SU-DHL-6 (cell line): ENCODE data around the gene MPZL2.

Experiments
- H2AFZ ChIP-seq: fragments of 200-600 bp; sonication (generic); 2 replicates; pipeline ENCODE4 v1.6.1; 2014; ENCODE audit warnings: low read depth, mild to moderate bottlenecking, moderate library complexity, mixed read lengths, antibody characterized with exemption, low read length; ENCODE audit not compliant: severe bottlenecking
- H3F3A ChIP-seq: fragments of 200-600 bp; shearing (Covaris generic); 2 replicates; pipeline ENCODE4 v1.6.0; 2016; ENCODE audit warnings: antibody characterized with exemption, mild to moderate bottlenecking; ENCODE audit not compliant: insufficient read depth
- H3K27ac ChIP-seq: fragments of 200-600 bp; sonication (generic); 2 replicates; pipeline ENCODE4 v1.5.1; 2016; ENCODE audit warnings: low read depth, mild to moderate bottlenecking, low read length, moderate library complexity, mixed read lengths
- H3K27me3 ChIP-seq: fragments of 200-600 bp; sonication (generic), shearing (Covaris generic); 2 replicates; pipeline ENCODE4 v1.6.0; 2014; ENCODE audit warnings: mild to moderate bottlenecking, low read length
- H3K36me3 ChIP-seq: fragments of 200-600 bp; sonication (generic); 2 replicates; pipeline ENCODE4 v1.6.1; 2014; ENCODE audit warnings: mild to moderate bottlenecking, low read length, mixed read lengths
- H3K4me2 ChIP-seq: fragments of 300-600, 200-600 bp; shearing (Covaris generic), sonication (generic); 2 replicates; pipeline ENCODE4 v1.6.0; 2014; ENCODE audit warnings: low read length, low read depth, mild to moderate bottlenecking; ENCODE audit not compliant: poor library complexity, severe bottlenecking
- H3K4me3 ChIP-seq: fragments of 200-600 bp; sonication (generic); 2 replicates; pipeline ENCODE4 v1.5.1; 2014; ENCODE audit warnings: antibody characterized with exemption, low read length, mild to moderate bottlenecking, mixed read lengths; ENCODE audit not compliant: insufficient read depth, poor library complexity, severe bottlenecking
- H3K79me2 ChIP-seq: fragments of 200-600 bp; sonication (generic); 2 replicates; pipeline ENCODE4 v1.6.1; 2014; ENCODE audit warnings: mild to moderate bottlenecking, low read length, moderate library complexity; ENCODE audit not compliant: insufficient read depth
- H3K9ac ChIP-seq: fragments of 200-600 bp; sonication (generic); 2 replicates; pipeline ENCODE4 v1.7.0; 2014; ENCODE audit warnings: mild to moderate bottlenecking, low read length
- H3K9me2 ChIP-seq: fragments of 200-600 bp; sonication (generic); replicated peaks from 2 replicates; pipeline ENCODE4 v1.6.1; 2014; ENCODE audit warnings: low read length; ENCODE audit not compliant: insufficient read depth
- H3K9me3 ChIP-seq: fragments of 200-600 bp; sonication (generic); 2 replicates; pipeline ENCODE4 v1.6.1; 2014; ENCODE audit warnings: low read length, mixed read lengths; ENCODE audit not compliant: insufficient read depth
- H4K20me1 ChIP-seq: fragments of 200-600 bp; sonication (generic); 2 replicates; pipeline ENCODE4 v1.6.1; 2014; ENCODE audit warnings: low read depth, mild to moderate bottlenecking, antibody characterized with exemption, low read length, moderate library complexity, mixed read lengths
- CTCF ChIP-seq: fragments of 200-600 bp; sonication (generic); IDR thresholded peaks from one replicate; pipeline ENCODE4 v1.5.1; 2017; ENCODE audit warnings: antibody characterized with exemption, mild to moderate bottlenecking, low read length, moderate library complexity; ENCODE audit not compliant: insufficient read depth, poor library complexity, severe bottlenecking
- EZH2phosphoT487 ChIP-seq: fragments of 200-600 bp; sonication (generic), shearing (Covaris generic); conservative IDR thresholded peaks from 2 replicates; pipeline ENCODE4 v1.6.1; 2018; ENCODE audit warnings: mild to moderate bottlenecking, antibody characterized with exemption, low read length, moderate library complexity, mixed read lengths

The MPZL2 gene

GRCh38 chr11:118215765-118216164 is 48.3 kb downstream of the MPZL2 start:
- H3K27ac ChIP-seq = no peak overlapping the region
- H3K36me3 ChIP-seq = no peaks in the 10 kb centered on the region
- H3K4me3 ChIP-seq = no peak overlapping the region
- H4K20me1 ChIP-seq = no peaks in the 10 kb centered on the region
- H3K9ac ChIP-seq = no peak overlapping the region
- H3K9me2 ChIP-seq = no peaks in the 10 kb centered on the region
- no peaks in the 10 kb centered on the region for H3K27me3 ChIP-seq
- peak overlapping the region; percentile 35 for H3K4me2 ChIP-seq
- no peaks in the 10 kb centered on the region for H3K9me3 ChIP-seq
- H2AFZ ChIP-seq = no peak overlapping the region
- H3K79me2 ChIP-seq = no peaks in the 10 kb centered on the region
- no peaks in the 10 kb centered on the region for H3F3A ChIP-seq
- TF ChIP-seq CTCF = no peak
- TF ChIP-seq EZH2phosphoT487 = no peak

- Histone ChIP-seq H3K27me3 (no peaks in the 10 kb centered on the region), H3K9me2 (no peaks in the 10 kb centered on the region), H3K4me3 (no peak overlapping the region), H3K9me3 (no peaks in the 10 kb centered on the region), H3K79me2 (no peaks in the 10 kb centered on the region), H3K36me3 (no peaks in the 10 kb centered on the region), H3K9ac (no peak overlapping the region), H3F3A (no peaks in the 10 kb centered on the region), H3K4me2 (peak overlapping the region; percentile 35), H3K27ac (no peak overlapping the region), H4K20me1 (no peaks in the 10 kb centered on the region), H2AFZ (no peak overlapping the region)
- TF ChIP-seq EZH2phosphoT487 (no peak), CTCF (no peak)
Measured at GRCh38 chr11:118215262-118215661, 48.8 kb downstream of the MPZL2 start.

GRCh38 chr11:118214210-118214914 is 49.7 kb downstream of the MPZL2 start:
- no peaks in the 10 kb centered on the region for H3K9me3 ChIP-seq
- peak overlapping the region; percentile 15; the same call in 1 of the 2 replicates for H3K27ac ChIP-seq
- H4K20me1 ChIP-seq = no peaks in the 10 kb centered on the region
- no peaks in the 10 kb centered on the region for H3K27me3 ChIP-seq
- H3F3A ChIP-seq = no peaks in the 10 kb centered on the region
- H3K4me2 ChIP-seq = peak overlapping the region; percentile 35
- no peak overlapping the region for H2AFZ ChIP-seq
- H3K79me2 ChIP-seq = no peaks in the 10 kb centered on the region
- H3K4me3 ChIP-seq = no peak overlapping the region
- H3K9ac ChIP-seq = no peak overlapping the region
- no peak for TF ChIP-seq CTCF
- TF ChIP-seq EZH2phosphoT487 = no peak
- H3K9me2 ChIP-seq = no peaks in the 10 kb centered on the region
- no peaks in the 10 kb centered on the region for H3K36me3 ChIP-seq
